NCI-H2081 treated with DMSO at 0.1 percent for 48 hours (cell line): Measurements from ENCODE around the gene BNIP5.

ENCODE experiments used
- DNase-seq: peaks from one replicate; lab custom pipeline; 2025; lab: John Stamatoyannopoulos, UW

BNIP5 gene

DNA sequence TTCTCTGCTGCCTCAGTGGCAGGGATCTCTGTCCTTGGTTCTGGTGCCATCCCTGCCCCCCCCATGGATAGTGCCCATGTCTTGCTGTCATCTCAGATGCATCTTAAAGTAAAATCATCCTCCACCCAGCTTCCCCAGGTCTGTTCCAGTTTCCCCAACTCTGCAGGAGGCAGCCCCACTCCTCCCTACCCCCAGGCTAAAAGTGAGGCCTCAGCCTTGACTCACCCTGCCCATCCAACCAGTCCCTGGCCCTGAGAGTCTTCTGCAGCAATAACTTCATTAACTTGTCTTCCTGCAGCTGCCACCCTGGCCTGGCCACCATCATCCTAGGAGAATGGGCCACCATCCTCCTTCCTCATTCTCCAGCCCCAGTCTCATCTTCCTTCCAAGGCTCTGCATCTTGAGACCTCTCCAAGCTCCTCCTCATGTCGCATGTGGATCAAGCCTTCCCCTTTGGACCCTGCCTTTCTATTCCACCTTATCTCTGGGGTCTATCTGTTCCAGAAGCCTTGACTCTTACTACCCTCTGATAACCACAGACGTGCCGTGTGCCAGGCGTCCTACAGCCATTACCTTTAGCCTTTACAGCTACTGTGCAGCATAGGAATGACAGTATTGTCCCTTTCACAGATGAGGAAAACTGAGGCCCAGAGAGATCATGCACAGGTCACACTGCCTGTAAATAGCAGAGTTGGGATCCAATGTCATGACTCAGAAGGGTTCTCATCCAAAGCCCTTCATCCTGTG lies 68.8 kb downstream of the BNIP5 start:
- no peak for DNase-seq

DNA sequence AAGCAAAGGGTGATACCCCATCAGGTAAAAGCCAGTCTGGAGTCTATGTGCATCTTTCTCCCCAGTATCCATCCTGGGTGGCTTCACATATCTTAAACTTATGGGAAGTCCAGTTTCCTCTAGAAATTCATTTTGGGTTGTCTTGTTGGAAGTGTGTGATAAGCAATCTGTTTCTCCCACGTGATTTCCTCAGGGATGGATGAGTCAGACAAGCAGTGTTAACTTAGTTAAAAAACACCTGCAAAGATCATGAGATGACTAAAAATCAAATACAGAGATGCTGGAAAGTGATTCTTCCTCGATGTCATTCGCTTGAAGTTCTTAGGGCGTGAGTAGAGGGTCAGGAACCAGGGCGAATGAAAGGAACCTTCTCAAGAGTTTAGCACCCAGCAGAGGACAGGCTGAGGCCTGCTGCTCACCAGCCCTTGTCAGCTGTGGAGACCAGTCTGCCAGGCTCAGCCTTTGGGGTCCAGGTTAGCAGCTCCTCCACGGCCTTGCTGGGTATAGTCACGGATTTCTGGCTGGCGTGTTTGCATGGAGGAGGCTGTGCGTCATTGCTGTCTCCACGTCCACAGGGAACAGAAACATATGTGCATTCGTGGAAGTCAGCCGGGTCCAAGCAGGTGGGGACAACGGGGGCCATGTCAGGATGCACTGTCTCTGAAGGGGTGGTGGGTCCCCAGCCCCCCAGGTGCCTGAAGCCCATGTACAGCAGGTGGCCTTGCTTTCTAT lies 69.6 kb downstream of the BNIP5 start:
- DNase-seq: no peak
